ENCODE data around the gene ARID5A.

ARID5A gene

DNA sequence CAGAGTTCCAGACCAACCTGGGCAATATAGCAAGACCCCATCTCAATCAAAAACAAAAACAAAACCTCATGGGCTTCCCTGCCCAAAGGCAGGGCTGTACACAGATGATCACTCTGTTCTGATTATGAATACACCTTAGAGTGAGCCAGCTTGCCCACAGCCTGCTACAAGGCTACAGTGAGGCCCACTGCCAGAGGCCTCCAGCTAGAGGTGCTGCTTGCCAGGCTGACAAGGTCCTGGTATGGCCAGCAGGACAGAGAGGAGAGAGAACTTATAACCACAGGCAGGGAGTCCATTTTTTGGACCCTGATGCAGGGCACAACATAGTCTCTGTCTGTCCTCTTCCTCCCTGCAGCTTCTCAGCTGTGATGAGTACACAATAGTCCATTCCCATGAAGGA is 60.0 kb downstream of the ARID5A start:
- Histone ChIP-seq H3K4me1 (ENCODE audit: control insufficient read depth, insufficient read depth, low read length) (no peaks in the 10 kb centered on the region), H3K36me3 (ENCODE audit: control insufficient read depth, insufficient read depth, low read length) (peaks cover 88% of the 10 kb centered on the region), H3K9ac (ENCODE audit: low read length) (no peak overlapping the region), H3K9me3 (ENCODE audit: control insufficient read depth, insufficient read depth, low read depth, low read length) (no peaks in the 10 kb centered on the region), H3K27ac (ENCODE audit: low read depth, low read length) (no peak overlapping the region), H3K27me3 (ENCODE audit: control insufficient read depth, insufficient read depth, low read length) (no peaks in the 10 kb centered on the region), H3K4me3 (ENCODE audit: low read depth, low read length) (no peak overlapping the region)

- Histone ChIP-seq H3K4me1 (ENCODE audit: control insufficient read depth, insufficient read depth, low read length) (no peaks in the 10 kb centered on the region), H3K27me3 (ENCODE audit: control insufficient read depth, insufficient read depth, low read length) (no peaks in the 10 kb centered on the region), H3K9ac (ENCODE audit: low read length) (no peak overlapping the region), H3K36me3 (ENCODE audit: control insufficient read depth, insufficient read depth, low read length) (peaks cover 90% of the 10 kb centered on the region), H3K4me3 (ENCODE audit: low read depth, low read length) (no peak overlapping the region), H3K9me3 (ENCODE audit: control insufficient read depth, insufficient read depth, low read depth, low read length) (no peaks in the 10 kb centered on the region), H3K27ac (ENCODE audit: low read depth, low read length) (no peak overlapping the region)
These were observed 63.4 kb downstream of the ARID5A start for GRCh38 chr2:96599941-96600340.

DNA sequence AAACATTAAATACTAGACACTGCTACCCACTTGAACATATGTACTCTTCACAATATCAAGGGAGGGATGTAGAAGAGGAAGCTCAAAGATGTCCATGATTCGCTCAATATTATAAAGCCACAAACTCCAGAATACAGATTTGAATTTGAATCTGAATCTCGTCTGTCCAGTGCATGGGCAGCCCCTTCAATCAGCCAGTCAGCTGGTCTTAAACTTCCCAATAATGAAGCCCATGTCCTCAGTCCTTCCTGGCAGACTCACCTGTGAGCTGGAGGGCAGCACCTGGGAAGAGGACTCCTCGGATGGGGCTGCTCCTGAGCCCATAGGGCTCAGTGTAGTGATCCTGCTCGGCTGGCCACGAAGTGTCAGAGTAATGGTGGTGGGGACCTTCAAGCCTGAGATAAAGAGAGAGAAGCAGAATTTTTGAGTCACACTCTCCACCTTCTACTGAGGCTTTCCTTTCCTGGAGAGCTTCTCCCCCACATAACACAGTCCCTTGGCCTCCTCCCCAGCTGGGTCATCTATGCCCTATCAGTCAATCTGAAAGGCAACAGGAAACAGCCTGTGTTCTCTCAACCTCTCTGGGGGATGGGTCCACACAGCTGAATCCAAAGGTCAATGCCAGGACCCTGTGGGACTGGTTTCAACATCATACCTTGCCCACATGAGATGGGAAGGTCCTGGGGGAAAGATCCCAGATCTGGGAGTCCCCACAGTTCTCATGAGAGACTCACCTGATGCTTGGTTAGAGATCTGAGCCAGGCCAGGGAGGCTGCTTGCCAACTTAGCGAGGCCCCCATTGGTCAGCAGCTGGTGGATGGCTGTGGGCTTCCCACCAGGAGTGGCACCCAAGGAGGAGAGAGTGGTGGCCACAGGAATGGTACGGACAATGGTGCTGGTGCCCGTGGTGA is 65.1 kb downstream of the ARID5A start:
- H3K4me3 ChIP-seq (ENCODE audit: low read depth, low read length) = no peak overlapping the region
- no peaks in the 10 kb centered on the region for H3K9me3 ChIP-seq (ENCODE audit: control insufficient read depth, insufficient read depth, low read depth, low read length)
- peaks cover 90% of the 10 kb centered on the region for H3K36me3 ChIP-seq (ENCODE audit: control insufficient read depth, insufficient read depth, low read length)
- no peak overlapping the region for H3K27ac ChIP-seq (ENCODE audit: low read depth, low read length)
- H3K9ac ChIP-seq (ENCODE audit: low read length) = no peak overlapping the region
- H3K4me1 ChIP-seq (ENCODE audit: control insufficient read depth, insufficient read depth, low read length) = no peaks in the 10 kb centered on the region
- no peaks in the 10 kb centered on the region for H3K27me3 ChIP-seq (ENCODE audit: control insufficient read depth, insufficient read depth, low read length)
